GM18858 (cell line): ENCODE results near the gene RPAP2.
"Not testable (repeated sequence)": the region's sequence is repeated elsewhere in the genome, so short reads cannot be mapped to it uniquely, and the experiment has no call there.

Experiments used
- ATAC-seq: cut with Tn5 transposase; IDR thresholded peaks from one replicate; pipeline ENCODE4 v1.9.1; 2021; ENCODE audit not compliant: unreplicated experiment

Gene RPAP2

GRCh38 chr1:92298573-92299476 is at the start of gene RPAP2, which contains the start of gene GLMN:
TSS of gene RPAP2 (plus strand) at chr1:92299059. CDS start at chr1:92299074, 15 bp downstream.
TSS of gene GLMN (minus strand) at chr1:92298987. CDS start at chr1:92297999, 988 bp downstream.
- ATAC-seq: peak; percentile 91

- not testable (repeated sequence) for ATAC-seq
These were observed 44.1 kb upstream of the RPAP2 start for GRCh38 chr1:92254714-92255113.

- ATAC-seq: no peak
These were observed 39.5 kb upstream of the RPAP2 start for GRCh38 chr1:92259350-92259749.

- no peak for ATAC-seq
These were observed 36.3 kb upstream of the RPAP2 start for GRCh38 chr1:92262516-92262915.

- no peak for ATAC-seq
These were observed 25.8 kb upstream of the RPAP2 start for GRCh38 chr1:92273039-92273438.

- ATAC-seq: no peak
These were observed 23.9 kb upstream of the RPAP2 start for GRCh38 chr1:92274939-92275338.

- ATAC-seq: no peak
These were observed 22.8 kb upstream of the RPAP2 start for GRCh38 chr1:92276082-92276481.

- no peak for ATAC-seq
These were observed 21.6 kb upstream of the RPAP2 start for GRCh38 chr1:92277105-92277723.

- not testable (repeated sequence) for ATAC-seq
These were observed 19.1 kb upstream of the RPAP2 start for GRCh38 chr1:92279781-92280180.

- ATAC-seq: not testable (repeated sequence)
These were observed 17.4 kb upstream of the RPAP2 start for GRCh38 chr1:92281411-92281810.

- no peak for ATAC-seq
These were observed 7.4 kb upstream of the RPAP2 start for GRCh38 chr1:92291372-92291999.

GRCh38 chr1:92298213-92298572 is 666 bp upstream of the RPAP2 start:
- no peak for ATAC-seq

- no peak for ATAC-seq
These were observed 755 bp downstream of the RPAP2 start for GRCh38 chr1:92299477-92300150.

- ATAC-seq: no peak
These were observed 2.2 kb downstream of the RPAP2 start for GRCh38 chr1:92301021-92301420.

- peak; percentile 42 for ATAC-seq
These were observed 7.2 kb downstream of the RPAP2 start for GRCh38 chr1:92306020-92306419.

GRCh38 chr1:92307980-92308379 is 9.1 kb downstream of the RPAP2 start:
- no peak for ATAC-seq

GRCh38 chr1:92310185-92310597 is 11.3 kb downstream of the RPAP2 start:
- no peak for ATAC-seq

GRCh38 chr1:92314024-92314423 is 15.2 kb downstream of the RPAP2 start:
- ATAC-seq: no peak

- no peak for ATAC-seq
These were observed 17.1 kb downstream of the RPAP2 start for GRCh38 chr1:92315766-92316599.

GRCh38 chr1:92317836-92318493 is 19.1 kb downstream of the RPAP2 start:
- ATAC-seq: no peak
